Activated T-cell treated with anti-CD3 and anti-CD28 coated beads, Interleukin-2, amount 50 U/mL, for 4 hours (primary cell): Measurements from ENCODE around the gene ELAPOR2. TPM values are rescaled to one million over a fixed set of nuclear protein-coding genes. Genes with fewer than 3 reads are reported as not detected.
A peak's percentile ranks its signal among the peaks of the same experiment; 100 is the strongest.
"Not testable (repeated sequence)": the region's sequence is repeated elsewhere in the genome, so short reads cannot be mapped to it uniquely, and the experiment has no call there.

Source experiments
- ATAC-seq, 2 donors: fragments of 200-7000 bp; cut with Tn5 transposase; one replicate each; pipeline ENCODE4 v1.10.0; 2021
- DNase-seq: peaks from one replicate; pipeline ENCODE4 v3.0.0-alpha.2; 2020
- H3K27me3 Mint-ChIP-seq: one replicate; pipeline ENCODE4 v1.8.0; 2021; ENCODE audit warnings: low read depth, mixed read lengths
- H3K36me3 Mint-ChIP-seq: one replicate; pipeline ENCODE4 v1.8.0; 2022; ENCODE audit warnings: mixed read lengths; ENCODE audit not compliant: insufficient read depth
- H3K4me1 Mint-ChIP-seq: one replicate; pipeline ENCODE4 v1.8.0; 2021; ENCODE audit warnings: low read depth, mixed read lengths
- H3K4me3 Mint-ChIP-seq: one replicate; pipeline ENCODE4 v1.8.0; 2021; ENCODE audit warnings: mild to moderate bottlenecking, moderate library complexity, mixed read lengths
- H3K9me3 Mint-ChIP-seq: one replicate; pipeline ENCODE4 v1.8.0; 2021; ENCODE audit warnings: mixed read lengths
- total RNA-seq, 3 donors: library from RNA; stranded (reverse); gene quantifications; one replicate each; pipeline ENCODE4 v1.2.1, GENCODE V29; 2021

ELAPOR2 gene
- total RNA-seq, 3 donors from 2014 or later = 0.91 to 2.0 (median 1.4) TPM

DNA sequence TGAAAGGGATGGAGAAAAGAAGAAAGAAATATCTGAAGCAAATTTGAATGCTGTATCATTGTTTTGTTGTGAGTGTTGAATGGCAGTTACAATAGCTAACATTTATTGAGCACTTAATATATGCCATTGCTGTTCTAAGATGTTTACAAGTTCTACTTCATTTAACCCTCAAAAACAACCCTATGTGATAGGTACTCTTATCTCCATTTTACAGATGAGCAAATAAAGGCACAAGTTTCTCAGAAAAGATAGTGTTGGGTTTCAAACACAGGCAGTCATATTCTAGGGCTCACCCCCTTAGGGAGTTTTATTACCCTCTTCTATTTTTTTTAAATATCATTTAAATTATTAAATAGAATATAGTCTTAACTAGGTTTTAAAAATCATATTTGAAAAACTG, 8.3 kb upstream of the ELAPOR2 start:
- H3K36me3 Mint-ChIP-seq = no peaks in the 10 kb centered on the region
- no peak overlapping the region for H3K4me3 Mint-ChIP-seq
- ATAC-seq = no peak
- no peak for DNase-seq
- H3K4me1 Mint-ChIP-seq = no peaks in the 10 kb centered on the region
- peaks cover 18% of the 10 kb centered on the region for H3K27me3 Mint-ChIP-seq
- no peaks in the 10 kb centered on the region for H3K9me3 Mint-ChIP-seq

DNA sequence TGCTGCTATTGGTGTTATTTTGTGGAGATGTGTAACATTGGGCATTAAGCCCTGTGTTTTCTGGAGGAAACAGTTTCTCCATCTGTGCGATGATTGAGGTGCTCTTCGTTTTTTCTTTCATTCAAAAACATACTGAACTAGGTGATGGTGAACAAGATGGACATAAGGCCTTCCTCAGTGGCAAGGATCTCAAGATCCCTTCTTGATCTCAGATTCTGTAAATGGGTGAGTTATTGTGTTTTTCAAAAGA, 759 bp upstream of the ELAPOR2 start:
- ATAC-seq (no peak), DNase-seq (no peak)
- Mint-ChIP-seq H3K27me3 (peaks cover 5% of the 10 kb centered on the region), H3K36me3 (no peaks in the 10 kb centered on the region), H3K4me1 (peaks cover 10% of the 10 kb centered on the region), H3K4me3 (peak overlapping the region; percentile 77), H3K9me3 (no peaks in the 10 kb centered on the region)

DNA sequence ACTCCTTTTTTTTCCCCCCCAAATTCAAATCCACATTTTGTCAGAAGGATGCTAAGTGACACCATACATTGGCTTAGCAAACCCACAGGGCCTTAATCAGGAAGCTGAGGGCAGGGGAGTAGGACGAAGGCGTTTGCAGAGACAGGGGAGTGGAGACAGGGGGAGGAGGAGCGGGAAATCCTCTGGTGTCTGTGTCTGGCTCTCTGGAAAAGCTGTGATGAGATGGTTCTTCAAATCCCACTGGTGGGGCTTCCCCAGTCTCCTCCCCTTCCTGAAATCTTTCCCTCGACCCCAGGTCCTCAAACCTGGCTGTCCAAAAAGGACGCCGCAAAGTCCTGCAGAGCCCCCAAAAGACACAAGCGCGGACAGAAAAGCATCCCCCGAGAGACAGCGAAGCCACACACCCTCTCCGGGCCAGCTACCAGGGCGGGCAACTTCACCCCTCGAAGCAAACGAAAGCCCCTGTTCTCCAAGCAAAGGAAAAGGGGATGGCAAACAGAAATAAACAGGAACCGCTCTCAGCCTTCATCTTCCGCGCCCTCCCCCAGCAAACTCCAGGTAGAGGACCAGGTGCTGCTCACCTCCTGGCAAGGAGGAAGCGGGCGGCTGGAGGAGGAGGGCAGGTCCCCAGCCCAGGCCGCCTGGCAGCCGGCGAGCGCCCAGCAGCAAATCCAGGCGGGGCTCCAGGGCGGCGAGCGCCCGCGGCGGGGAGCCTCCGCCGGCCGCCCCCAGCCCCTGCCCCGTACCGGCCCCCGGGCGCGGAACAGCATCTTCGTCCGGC, 520 bp downstream of the ELAPOR2 start:
- Mint-ChIP-seq H3K4me3 (peak overlapping the region; percentile 72), H3K4me1 (peaks cover 10% of the 10 kb centered on the region), H3K27me3 (peaks cover 5% of the 10 kb centered on the region), H3K36me3 (no peaks in the 10 kb centered on the region), H3K9me3 (no peaks in the 10 kb centered on the region)
- ATAC-seq (peak; percentile 53 to 57), DNase-seq (peak; percentile 10)

DNA sequence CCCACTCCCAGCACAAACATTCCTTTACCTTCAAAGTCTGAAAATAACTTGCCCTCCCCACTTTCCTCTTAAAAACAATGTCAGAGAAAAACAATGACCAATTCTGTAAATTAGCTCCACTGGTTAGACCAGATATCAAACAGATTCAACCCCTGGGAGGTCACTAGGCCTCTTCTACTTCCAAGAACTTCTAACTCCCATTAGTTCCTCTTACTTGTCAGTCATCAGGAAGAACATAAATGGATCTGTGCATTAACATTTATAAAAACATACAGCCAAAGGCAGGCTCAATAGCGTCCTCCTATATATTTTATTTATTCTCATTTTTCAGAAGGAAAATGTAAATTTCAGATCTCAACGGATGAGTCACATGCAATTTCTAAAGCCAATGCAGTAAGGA, 2.2 kb downstream of the ELAPOR2 start:
- DNase-seq (no peak), ATAC-seq (no peak)
- Mint-ChIP-seq H3K4me3 (no peak overlapping the region), H3K9me3 (no peaks in the 10 kb centered on the region), H3K27me3 (peaks cover 5% of the 10 kb centered on the region), H3K4me1 (peaks cover 10% of the 10 kb centered on the region), H3K36me3 (no peaks in the 10 kb centered on the region)

DNA sequence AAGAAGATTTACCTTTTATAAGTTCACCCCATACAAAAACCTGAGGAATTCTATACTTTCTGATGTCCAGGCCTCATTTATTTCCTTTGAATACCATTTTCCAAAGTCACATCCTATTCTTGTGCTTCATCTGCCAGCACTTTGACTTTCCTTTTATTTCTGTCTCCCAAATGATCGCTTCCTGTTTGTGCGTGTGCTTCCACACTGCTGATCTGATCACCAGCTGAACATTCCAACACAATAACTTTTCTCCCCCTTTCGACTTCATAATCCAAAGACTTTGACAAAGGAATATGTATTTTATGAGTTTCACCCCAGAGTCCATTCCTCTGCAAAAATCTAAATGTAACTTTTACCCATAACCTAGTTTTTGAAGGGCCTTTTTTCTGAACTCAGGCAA, 3.1 kb downstream of the ELAPOR2 start:
- H3K9me3 Mint-ChIP-seq = peaks cover 3% of the 10 kb centered on the region

DNA sequence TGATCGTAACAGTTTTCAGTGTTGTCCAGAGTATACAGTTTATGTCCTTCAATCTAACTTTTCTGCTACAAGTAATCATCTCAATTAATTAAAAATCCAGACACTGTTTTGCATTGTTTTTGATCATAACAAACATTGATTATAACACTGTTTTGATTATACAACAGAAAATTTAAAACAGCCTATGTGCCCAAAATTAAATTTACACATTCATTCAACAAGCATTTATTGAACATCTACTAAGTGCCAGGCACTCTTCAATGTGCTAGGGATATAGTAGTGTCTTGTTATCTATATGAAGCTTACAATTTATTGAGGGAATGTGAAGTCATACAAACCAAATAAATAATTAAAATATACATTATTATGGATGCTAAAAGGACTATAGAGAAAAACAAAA, 10.6 kb downstream of the ELAPOR2 start:
- Mint-ChIP-seq H3K9me3 (peaks cover 3% of the 10 kb centered on the region), H3K36me3 (peaks cover 2% of the 10 kb centered on the region), H3K4me3 (no peak overlapping the region), H3K4me1 (no peaks in the 10 kb centered on the region), H3K27me3 (no peaks in the 10 kb centered on the region)
- no peak for ATAC-seq
- no peak for DNase-seq

More for the DNA sequence above, 3.1 kb downstream of the ELAPOR2 start:
- no peak for DNase-seq
- H3K36me3 Mint-ChIP-seq = peaks cover 2% of the 10 kb centered on the region
- ATAC-seq = no peak
- peaks cover 10% of the 10 kb centered on the region for H3K4me1 Mint-ChIP-seq
- H3K4me3 Mint-ChIP-seq = no peak overlapping the region
- peaks cover 5% of the 10 kb centered on the region for H3K27me3 Mint-ChIP-seq

DNA sequence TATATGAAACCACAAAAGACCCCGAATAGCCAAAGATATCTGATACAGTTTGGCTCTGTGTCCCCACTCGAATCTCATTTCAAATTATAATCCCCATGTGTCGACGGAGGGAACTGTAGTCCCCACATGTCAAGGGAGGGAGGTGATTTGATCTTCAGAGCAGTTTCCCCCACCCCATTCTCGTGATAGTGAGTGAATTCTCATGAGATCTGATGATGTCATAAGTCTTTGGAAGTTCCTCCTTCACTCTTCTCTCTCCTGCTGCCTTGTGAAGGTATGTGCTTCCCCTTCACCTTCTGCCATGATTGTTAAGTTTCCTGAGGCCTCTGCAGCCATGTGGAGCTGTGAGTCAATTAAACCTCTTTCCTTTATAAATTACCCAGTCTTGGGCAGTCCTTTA, 13.0 kb downstream of the ELAPOR2 start:
- Mint-ChIP-seq H3K4me3 (no peak overlapping the region), H3K36me3 (no peaks in the 10 kb centered on the region), H3K27me3 (no peaks in the 10 kb centered on the region), H3K4me1 (no peaks in the 10 kb centered on the region), H3K9me3 (no peaks in the 10 kb centered on the region)
- no peak for DNase-seq
- no peak for ATAC-seq

DNA sequence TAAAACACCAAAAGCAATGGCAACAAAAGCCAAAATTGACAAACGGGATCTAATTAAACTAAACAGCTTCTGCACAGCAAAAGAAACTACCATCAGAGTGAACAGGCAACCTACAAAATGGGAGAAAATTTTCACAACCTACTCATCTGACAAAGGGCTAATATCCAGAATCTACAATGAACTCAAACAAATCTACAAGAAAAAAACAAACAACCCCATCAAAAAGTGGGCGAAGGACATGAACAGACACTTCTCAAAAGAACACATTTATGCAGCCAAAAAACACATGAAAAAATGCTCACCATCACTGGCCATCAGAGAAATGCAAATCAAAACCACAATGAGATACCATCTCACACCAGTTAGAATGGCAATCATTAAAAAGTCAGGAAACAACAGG, 14.7 kb downstream of the ELAPOR2 start:
- not testable (repeated sequence) for H3K9me3 Mint-ChIP-seq, ATAC-seq, DNase-seq, H3K27me3 Mint-ChIP-seq, H3K4me3 Mint-ChIP-seq, H3K4me1 Mint-ChIP-seq, H3K36me3 Mint-ChIP-seq

DNA sequence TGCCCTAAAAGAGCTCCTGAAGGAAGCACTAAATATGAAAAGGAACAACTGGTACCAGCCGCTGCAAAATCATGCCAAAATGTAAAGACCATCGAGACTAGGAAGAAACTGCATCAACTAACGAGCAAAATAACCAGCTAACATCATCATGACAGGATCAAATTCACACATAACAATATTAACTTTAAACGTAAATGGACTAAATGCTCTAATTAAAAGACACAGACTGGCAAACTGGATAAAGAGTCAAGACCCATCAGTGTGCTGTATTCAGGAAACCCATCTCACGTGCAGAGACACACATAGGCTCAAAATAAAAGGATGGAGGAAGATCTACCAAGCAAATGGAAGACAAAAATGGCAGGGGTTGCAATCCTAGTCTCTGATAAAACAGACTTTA, 17.9 kb downstream of the ELAPOR2 start:
- not testable (repeated sequence) for H3K4me1 Mint-ChIP-seq, H3K9me3 Mint-ChIP-seq, H3K27me3 Mint-ChIP-seq, H3K36me3 Mint-ChIP-seq, ATAC-seq, DNase-seq, H3K4me3 Mint-ChIP-seq

DNA sequence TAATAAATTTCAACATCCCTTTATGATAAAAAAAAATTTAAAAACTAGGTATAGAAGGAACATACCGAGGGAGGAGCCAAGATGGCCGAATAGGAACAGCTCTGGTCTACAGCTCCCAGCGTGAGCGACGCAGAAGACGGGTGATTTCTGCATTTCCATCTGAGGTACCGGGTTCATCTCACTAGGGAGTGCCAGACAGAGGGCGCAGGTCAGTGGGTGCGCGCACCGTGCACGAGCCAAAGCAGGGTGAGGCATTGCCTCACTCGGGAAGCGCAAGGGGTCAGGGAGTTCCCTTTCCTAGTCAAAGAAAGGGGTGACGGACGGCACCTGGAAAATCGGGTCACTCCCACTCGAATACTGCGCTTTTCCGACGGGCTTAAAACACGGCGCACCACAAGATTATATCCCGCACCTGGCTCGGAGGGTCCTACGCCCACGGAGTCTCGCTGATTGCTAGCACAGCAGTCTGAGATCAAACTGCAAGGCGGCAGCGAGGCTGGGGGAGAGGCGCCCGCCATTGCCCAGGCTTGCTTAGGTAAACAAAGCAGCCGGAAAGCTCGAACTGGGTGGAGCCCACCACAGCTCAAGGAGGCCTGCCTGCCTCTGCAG, 19.7 kb downstream of the ELAPOR2 start:
- not testable (repeated sequence) for H3K36me3 Mint-ChIP-seq, H3K27me3 Mint-ChIP-seq, H3K4me1 Mint-ChIP-seq, ATAC-seq, H3K9me3 Mint-ChIP-seq
- peak overlapping the region; percentile 77 for H3K4me3 Mint-ChIP-seq
- peak; percentile 14 for DNase-seq

DNA sequence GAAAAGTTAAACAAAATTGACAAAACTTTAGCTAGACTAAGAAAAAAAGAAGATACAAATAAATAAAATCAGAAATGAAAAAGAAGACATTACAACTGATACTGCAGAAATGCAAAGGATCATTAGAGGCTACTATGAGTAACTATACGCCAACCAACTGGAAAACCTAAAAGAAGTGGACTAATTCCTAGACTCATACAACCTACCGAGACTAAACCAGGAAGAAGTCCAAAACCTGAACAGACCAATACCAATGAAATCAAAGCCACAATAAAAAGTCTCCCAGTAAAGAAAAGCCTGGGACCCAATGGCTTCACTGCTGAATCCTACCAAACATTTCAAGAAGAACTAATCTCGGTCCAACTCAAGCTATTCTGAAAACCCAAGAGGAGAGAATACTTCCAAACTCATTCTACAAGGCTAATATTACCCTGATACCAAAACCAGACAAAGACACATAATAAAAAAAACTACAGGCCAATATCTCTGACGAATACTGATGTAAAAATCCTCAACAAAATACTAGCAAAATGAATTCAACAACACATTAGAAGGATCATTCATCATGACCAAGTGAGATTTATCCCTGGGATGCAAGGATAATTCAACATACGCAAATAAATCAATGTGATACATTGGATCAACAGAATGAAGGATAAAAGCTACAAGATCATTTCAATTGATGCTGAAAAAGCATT, 20.3 kb downstream of the ELAPOR2 start:
- DNase-seq (no peak), ATAC-seq (no peak)
- Mint-ChIP-seq H3K4me3 (peak overlapping the region; percentile 77), H3K4me1 (no peaks in the 10 kb centered on the region), H3K9me3 (no peaks in the 10 kb centered on the region), H3K27me3 (no peaks in the 10 kb centered on the region), H3K36me3 (no peaks in the 10 kb centered on the region)

DNA sequence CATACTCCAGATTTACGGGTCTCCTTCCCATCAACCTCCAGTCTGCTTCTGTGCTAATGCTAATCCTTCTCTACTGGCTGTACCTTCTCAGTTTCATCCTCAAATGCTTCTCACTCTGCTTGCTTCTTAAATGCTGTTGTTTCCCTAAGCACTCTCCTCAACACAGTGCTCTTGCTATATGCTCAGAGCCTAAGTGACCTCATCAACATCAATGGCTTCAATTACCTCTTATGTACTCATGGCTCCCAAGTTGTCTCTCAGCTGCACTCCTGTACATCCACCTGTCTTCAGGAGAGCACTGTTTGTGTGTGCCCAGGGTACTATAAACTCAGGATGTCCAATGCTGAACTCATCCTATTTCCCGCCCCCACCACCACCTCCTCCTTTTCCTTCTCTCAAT, 22.5 kb downstream of the ELAPOR2 start:
- peaks cover 4% of the 10 kb centered on the region for H3K4me1 Mint-ChIP-seq
- no peaks in the 10 kb centered on the region for H3K36me3 Mint-ChIP-seq
- H3K27me3 Mint-ChIP-seq = no peaks in the 10 kb centered on the region
- ATAC-seq (no peak), DNase-seq (no peak)
- H3K9me3 Mint-ChIP-seq = no peaks in the 10 kb centered on the region
- no peak overlapping the region for H3K4me3 Mint-ChIP-seq

DNA sequence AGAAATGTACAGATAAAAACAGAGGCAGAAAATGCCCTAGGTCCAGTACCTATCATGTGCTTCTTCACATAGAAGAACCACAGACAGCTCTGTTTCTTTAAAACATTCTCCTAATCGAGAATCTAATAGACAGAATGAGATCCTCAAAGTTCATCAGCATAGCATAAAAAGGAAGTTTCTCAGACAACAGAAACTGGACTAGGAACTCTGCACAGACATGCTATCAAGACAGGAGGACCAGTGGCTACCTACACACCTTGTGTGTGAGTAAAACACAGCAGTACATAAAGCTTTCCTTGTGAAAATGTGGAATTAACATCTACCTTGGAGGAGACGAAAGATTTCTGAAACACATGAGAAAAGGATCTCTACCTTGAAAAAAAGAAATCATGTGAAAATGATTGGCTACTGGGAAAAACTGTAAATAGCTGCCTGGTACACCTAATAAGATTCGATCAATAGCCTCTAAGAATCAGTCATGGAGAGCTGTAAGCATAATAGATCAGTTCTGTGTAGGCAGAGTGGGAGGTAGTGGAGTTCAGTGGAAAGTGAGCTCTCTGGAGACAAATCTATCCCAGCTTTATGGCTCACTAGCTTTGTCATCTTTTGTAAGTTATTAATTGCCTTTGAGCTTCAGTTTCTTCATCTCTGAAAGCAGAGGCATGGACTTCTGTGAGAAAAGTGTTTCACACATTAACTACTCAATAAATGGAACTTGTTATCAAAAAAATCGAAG, 26.7 kb downstream of the ELAPOR2 start:
- ATAC-seq = no peak

DNA sequence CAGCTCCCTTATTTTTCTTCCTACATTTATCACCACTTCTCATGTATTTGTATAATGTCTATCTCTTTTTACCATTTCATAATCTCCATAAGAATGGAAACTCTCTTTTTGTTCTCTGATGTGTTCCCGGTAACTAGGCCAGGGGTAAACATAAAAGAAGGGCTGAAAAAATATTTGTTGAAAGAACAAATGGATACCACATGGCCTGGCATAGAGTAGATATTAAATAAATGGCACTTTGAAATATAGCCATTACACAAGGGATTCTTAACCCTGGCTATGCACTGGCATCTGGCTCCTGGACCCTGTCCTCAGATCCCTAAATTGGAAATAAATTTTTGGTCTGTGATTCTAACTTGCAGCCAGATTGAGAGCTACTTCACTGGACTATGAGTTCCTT, 30.4 kb downstream of the ELAPOR2 start:
- Mint-ChIP-seq H3K36me3 (peaks cover 1% of the 10 kb centered on the region), H3K4me3 (no peak overlapping the region), H3K27me3 (no peaks in the 10 kb centered on the region), H3K4me1 (peaks cover 5% of the 10 kb centered on the region), H3K9me3 (peaks cover 7% of the 10 kb centered on the region)
- no peak for ATAC-seq
- no peak for DNase-seq

More for the DNA sequence above, 26.7 kb downstream of the ELAPOR2 start:
- no peak overlapping the region for H3K4me3 Mint-ChIP-seq
- H3K9me3 Mint-ChIP-seq = peaks cover 7% of the 10 kb centered on the region
- no peaks in the 10 kb centered on the region for H3K27me3 Mint-ChIP-seq
- DNase-seq = no peak
- H3K36me3 Mint-ChIP-seq = no peaks in the 10 kb centered on the region
- H3K4me1 Mint-ChIP-seq = peaks cover 5% of the 10 kb centered on the region
